NCI-H146 treated with DMSO at 0.1 percent for 48 hours (cell line): ENCODE data around the gene IGSF9.
A peak's percentile ranks its signal among the peaks of the same experiment; 100 is the strongest.

Experiments
- DNase-seq: peaks from one replicate; lab custom pipeline; 2025; ENCODE audit not compliant: unreplicated experiment; lab: John Stamatoyannopoulos, UW

The IGSF9 gene

GRCh38 chr1:159945483-159946241 lies at the start of gene IGSF9:
TSS of gene IGSF9 (minus strand) at chr1:159945613. CDS start at chr1:159943454, 2,159 bp downstream.
- peak; percentile 82 for DNase-seq

- no peak for DNase-seq
Observed at GRCh38 chr1:159994896-159995295, 49.5 kb upstream of the IGSF9 start.

GRCh38 chr1:159993911-159994310 lies 48.5 kb upstream of the IGSF9 start:
- no peak for DNase-seq

GRCh38 chr1:159992161-159992560 lies 46.7 kb upstream of the IGSF9 start:
- DNase-seq: no peak

GRCh38 chr1:159991513-159991912 lies 46.1 kb upstream of the IGSF9 start:
- DNase-seq: no peak

- no peak for DNase-seq
Observed at GRCh38 chr1:159990005-159990404, 44.6 kb upstream of the IGSF9 start.

GRCh38 chr1:159989581-159989980 lies 44.2 kb upstream of the IGSF9 start:
- DNase-seq: no peak

GRCh38 chr1:159988006-159988405 lies 42.6 kb upstream of the IGSF9 start:
- no peak for DNase-seq

- no peak for DNase-seq
Observed at GRCh38 chr1:159987186-159987585, 41.8 kb upstream of the IGSF9 start.

GRCh38 chr1:159986531-159986930 lies 41.1 kb upstream of the IGSF9 start:
- no peak for DNase-seq

- no peak for DNase-seq
Observed at GRCh38 chr1:159986093-159986492, 40.7 kb upstream of the IGSF9 start.

GRCh38 chr1:159985473-159985872 lies 40.1 kb upstream of the IGSF9 start:
- no peak for DNase-seq

GRCh38 chr1:159983681-159984080 lies 38.3 kb upstream of the IGSF9 start:
- DNase-seq: no peak

GRCh38 chr1:159982280-159982679 lies 36.9 kb upstream of the IGSF9 start:
- no peak for DNase-seq

GRCh38 chr1:159981351-159982055 lies 36.1 kb upstream of the IGSF9 start:
- no peak for DNase-seq

GRCh38 chr1:159980786-159981185 lies 35.4 kb upstream of the IGSF9 start:
- no peak for DNase-seq

- DNase-seq: no peak
Observed at GRCh38 chr1:159980076-159980475, 34.7 kb upstream of the IGSF9 start.

GRCh38 chr1:159979257-159979656 lies 33.8 kb upstream of the IGSF9 start:
- DNase-seq: no peak

- no peak for DNase-seq
Observed at GRCh38 chr1:159978107-159978398, 32.6 kb upstream of the IGSF9 start.

GRCh38 chr1:159977364-159978106 lies 32.1 kb upstream of the IGSF9 start:
- no peak for DNase-seq

GRCh38 chr1:159974350-159974965 lies 29.0 kb upstream of the IGSF9 start:
- DNase-seq: no peak
